Renal cortex interstitium (tissue), 11 donors: ENCODE measurements around the gene ZNF772. TPM values are rescaled to one million over a fixed set of nuclear protein-coding genes. Genes with fewer than 3 reads are reported as not detected.

Source experiments
- DNase-seq, 11 donors: peaks; one replicate each; pipeline ENCODE4 v3.0.0-alpha.2; 2013; ENCODE audit warnings: low read depth in 9 of 11, low spot score in 4 of 11; ENCODE audit errors: extremely low read depth in 1 of 11
- polyA plus RNA-seq, 3 donors: library from polyadenylated mRNA; unstranded; fragments of 120-200 nt; gene quantifications; one replicate each; pipeline ENCODE4 v1.2.1, GENCODE V29; 2013; ENCODE audit not compliant: insufficient read length in 3 of 3

The ZNF772 gene
- polyA plus RNA-seq, 3 donors, result 21.3 to 23.6 (median 22.8) TPM

GRCh38 chr19:57443121-57443696 lies 34.2 kb downstream of the ZNF772 start:
- no peak for DNase-seq

GRCh38 chr19:57441979-57442752 lies 35.2 kb downstream of the ZNF772 start:
- DNase-seq, result no peak

GRCh38 chr19:57438925-57439324 lies 38.4 kb downstream of the ZNF772 start:
- no peak for DNase-seq

GRCh38 chr19:57437931-57438330 lies 39.4 kb downstream of the ZNF772 start:
- no peak for DNase-seq

GRCh38 chr19:57436417-57436816 lies 40.9 kb downstream of the ZNF772 start:
- DNase-seq, result peak in 1 of 11 donors; percentile 7

GRCh38 chr19:57435062-57435978 lies 42.0 kb downstream of the ZNF772 start, which contains the start of gene ZNF749:
ZNF749 (plus strand) TSS chr19:57435325; CDS start chr19:57435579, 254 bp downstream.
- DNase-seq, result peak; percentile 93 to 100 (median 98)

- DNase-seq, result peak in 2 of 11 donors; percentile 6 to 12
Measured at GRCh38 chr19:57434386-57435061, 42.8 kb downstream of the ZNF772 start.

- DNase-seq, result no peak
Measured at GRCh38 chr19:57421037-57421436, 56.3 kb downstream of the ZNF772 start.

GRCh38 chr19:57419439-57419838 lies 57.9 kb downstream of the ZNF772 start:
- DNase-seq, result no peak

Other genes with a start within 250 kb of the ZNF772 start
- gene AURKC, start 246.5 kb downstream of the ZNF772 start, polyA plus RNA-seq, result 1 to 10 TPM; 2.2 to 3.2 (median 2.7) TPM
- gene ZNF805, start 236.9 kb downstream of the ZNF772 start, polyA plus RNA-seq, result 1 to 10 TPM; 6.2 to 6.6 (median 6.2) TPM
- gene ZNF460, start 197.1 kb downstream of the ZNF772 start, polyA plus RNA-seq, result 1 to 10 TPM; 2.5 to 4.2 (median 2.5) TPM
- 10 to 100 TPM in 1 of 3 donors, 1 to 10 TPM in 2; 8.0 to 10.4 (median 8.2) TPM for gene ZNF543, start 157.1 kb downstream of the ZNF772 start, polyA plus RNA-seq
- 10 to 100 TPM; 16.2 to 17.6 (median 17.3) TPM for gene ZNF304, start 126.3 kb downstream of the ZNF772 start, polyA plus RNA-seq
- gene TRAPPC2B, start 114.0 kb downstream of the ZNF772 start, polyA plus RNA-seq, result 10 to 100 TPM; 16.4 to 18.2 (median 18.2) TPM
- 1 to 10 TPM; 5.9 to 7.0 (median 6.4) TPM for gene ZNF547, start 114.0 kb downstream of the ZNF772 start, polyA plus RNA-seq
- 10 to 100 TPM; 18.5 to 35.6 (median 20.5) TPM for gene ZNF548, start 87.7 kb downstream of the ZNF772 start, polyA plus RNA-seq
- gene ZNF17, start 66.4 kb downstream of the ZNF772 start, polyA plus RNA-seq, result 10 to 100 TPM; 11.6 to 12.6 (median 11.9) TPM
- gene ZNF749, start 42.2 kb downstream of the ZNF772 start, polyA plus RNA-seq, result 10 to 100 TPM in 2 of 3 donors, 1 to 10 TPM in 1; 9.6 to 18.0 (median 10.5) TPM
- gene VN1R1, start 20.4 kb downstream of the ZNF772 start, polyA plus RNA-seq, result 1 to 10 TPM; 2.5 to 4.7 (median 3.1) TPM
- 10 to 100 TPM; 20.3 to 22.7 (median 20.8) TPM for gene ZNF419, start 10.2 kb upstream of the ZNF772 start, polyA plus RNA-seq
- gene ZNF773, start 22.4 kb upstream of the ZNF772 start, polyA plus RNA-seq, result 10 to 100 TPM; 12.0 to 16.8 (median 15.4) TPM
- 10 to 100 TPM; 12.5 to 16.4 (median 15.8) TPM for gene ZNF549, start 49.8 kb upstream of the ZNF772 start, polyA plus RNA-seq
- gene ZNF550, start 82.3 kb upstream of the ZNF772 start, polyA plus RNA-seq, result 10 to 100 TPM; 18.5 to 21.8 (median 20.6) TPM
- 10 to 100 TPM in 1 of 3 donors, 1 to 10 TPM in 2; 7.7 to 10.8 (median 9.1) TPM for gene ZNF416, start 101.3 kb upstream of the ZNF772 start, polyA plus RNA-seq
- gene ZIK1, start 106.6 kb upstream of the ZNF772 start, polyA plus RNA-seq, result 10 to 100 TPM; 19.3 to 23.8 (median 20.8) TPM
- gene ZNF530, start 122.3 kb upstream of the ZNF772 start, polyA plus RNA-seq, result 1 to 10 TPM; 4.9 to 6.3 (median 4.9) TPM
- 10 to 100 TPM; 25.4 to 29.1 (median 26.7) TPM for gene ZNF134, start 136.7 kb upstream of the ZNF772 start, polyA plus RNA-seq
- gene ZNF211, start 155.6 kb upstream of the ZNF772 start, polyA plus RNA-seq, result 10 to 100 TPM; 31.6 to 42.6 (median 35.0) TPM
- under 1 TPM in 2 of 3 donors, not detected in 1; 0.06 to 0.08 TPM for gene ZSCAN4, start 191.4 kb upstream of the ZNF772 start, polyA plus RNA-seq
- 10 to 100 TPM; 14.2 to 17.3 (median 16.4) TPM for gene ZNF551, start 204.4 kb upstream of the ZNF772 start, polyA plus RNA-seq
- gene ZNF154, start 231.6 kb upstream of the ZNF772 start, polyA plus RNA-seq, result 10 to 100 TPM; 26.3 to 36.1 (median 27.7) TPM